ENCODE measurements around the gene DTNB.
A peak's percentile ranks its signal among the peaks of the same experiment; 100 is the strongest.
"Not testable (repeated sequence)": the region's sequence is repeated elsewhere in the genome, so short reads cannot be mapped to it uniquely, and the experiment has no call there.

DTNB gene

GRCh38 chr2:25537526-25537925, 135.9 kb downstream of the DTNB start:
- DNase-seq, result no peak

GRCh38 chr2:25535411-25536289, 137.7 kb downstream of the DTNB start:
- DNase-seq, result not testable (repeated sequence)

- not testable (repeated sequence) for DNase-seq
Observed at GRCh38 chr2:25534937-25535336, 138.4 kb downstream of the DTNB start.

GRCh38 chr2:25534455-25534854, 138.9 kb downstream of the DTNB start:
- DNase-seq, result no peak

GRCh38 chr2:25533771-25534170, 139.6 kb downstream of the DTNB start:
- DNase-seq, result not testable (repeated sequence)

- no peak for DNase-seq
Observed at GRCh38 chr2:25532521-25532920, 140.9 kb downstream of the DTNB start.

GRCh38 chr2:25529034-25529433, 144.3 kb downstream of the DTNB start:
- no peak for DNase-seq

GRCh38 chr2:25528173-25528572, 145.2 kb downstream of the DTNB start:
- DNase-seq, result peak; percentile 82

GRCh38 chr2:25524507-25524906, 148.9 kb downstream of the DTNB start:
- DNase-seq, result no peak

GRCh38 chr2:25523060-25523459, 150.3 kb downstream of the DTNB start:
- DNase-seq, result no peak

- DNase-seq, result peak; percentile 69
Observed at GRCh38 chr2:25521665-25522387, 151.6 kb downstream of the DTNB start.

- DNase-seq, result no peak
Observed at GRCh38 chr2:25521126-25521525, 152.3 kb downstream of the DTNB start.

GRCh38 chr2:25517701-25518100, 155.7 kb downstream of the DTNB start:
- DNase-seq, result no peak

- no peak for DNase-seq
Observed at GRCh38 chr2:25514043-25514637, 159.2 kb downstream of the DTNB start.

- no peak for DNase-seq
Observed at GRCh38 chr2:25512707-25513106, 160.7 kb downstream of the DTNB start.

- DNase-seq, result no peak
Observed at GRCh38 chr2:25506226-25506625, 167.2 kb downstream of the DTNB start.

- DNase-seq, result no peak
Observed at GRCh38 chr2:25505622-25506021, 167.8 kb downstream of the DTNB start.

- DNase-seq, result no peak
Observed at GRCh38 chr2:25505182-25505581, 168.2 kb downstream of the DTNB start.

GRCh38 chr2:25504266-25504665, 169.1 kb downstream of the DTNB start:
- DNase-seq, result no peak

- DNase-seq, result no peak
Observed at GRCh38 chr2:25499157-25499556, 174.2 kb downstream of the DTNB start.

GRCh38 chr2:25497918-25498407, 175.4 kb downstream of the DTNB start:
- no peak for DNase-seq

- no peak for DNase-seq
Observed at GRCh38 chr2:25497229-25497917, 176.0 kb downstream of the DTNB start.

- peak; percentile 79 for DNase-seq
Observed at GRCh38 chr2:25494616-25495015, 178.8 kb downstream of the DTNB start.
